Caco-2 (cell line): ENCODE results near the gene SNX21. TPM values are rescaled to one million over a fixed set of nuclear protein-coding genes. Genes with fewer than 3 reads are reported as not detected.

Source experiments
- BruUV-seq: library from RNA; stranded (reverse); fragments of 400-500 nt; replicated peaks from 2 replicates; lab custom pipeline; 2021; lab: Mats Ljungman, UMichigan
- CTCF ChIA-PET: fragments of 300-600 bp; sonication (Branson Sonifier 250); formaldehyde crosslinking; loops from one replicate; lab custom pipeline; 2022; ENCODE audit warnings: antibody characterized with exemption; lab: Charles Lee
- POLR2A ChIA-PET: fragments of 300-600 bp; sonication (Branson Sonifier 250); formaldehyde crosslinking; loops from one replicate; lab custom pipeline; 2022; ENCODE audit warnings: antibody characterized with exemption; lab: Charles Lee
- DNase-seq, 2 experiments: peaks; one replicate each; pipeline versions ENCODE4 v3.0.0 to v3.0.0-alpha.2; 2020 to 2022
- H3K27me3 ChIP-seq: replicated peaks from 2 replicates; pipeline ENCODE4 v1.6.0; 2011; ENCODE audit warnings: low read length; ENCODE audit not compliant: control insufficient read depth, insufficient read depth
- H3K36me3 ChIP-seq: 2 replicates; pipeline ENCODE4 v1.5.1; 2011; ENCODE audit warnings: low read length; ENCODE audit not compliant: control insufficient read depth, insufficient read depth
- H3K4me1 ChIP-seq: fragments of 250-450 bp; sonication (Bioruptor Pico); 2 replicates; pipeline ENCODE4 v1.5.1; 2020; ENCODE audit warnings: mild to moderate bottlenecking
- H3K4me3 ChIP-seq: 2 replicates; pipeline ENCODE4 v1.5.1; 2011; ENCODE audit warnings: low read depth, mild to moderate bottlenecking, control low read depth, low read length
- H3K9me3 ChIP-seq: fragments of 250-450 bp; sonication (Bioruptor Pico); 2 replicates; pipeline ENCODE4 v1.5.1; 2020; ENCODE audit warnings: mild to moderate bottlenecking, moderate library complexity
- H3K27ac Mint-ChIP-seq: one replicate; pipeline ENCODE4 v1.8.0; 2022; ENCODE audit warnings: mixed read lengths; ENCODE audit not compliant: unreplicated experiment
- H3K27me3 Mint-ChIP-seq: one replicate; pipeline ENCODE4 v1.8.0; 2022; ENCODE audit warnings: mixed read lengths; ENCODE audit not compliant: insufficient read depth, unreplicated experiment
- H3K36me3 Mint-ChIP-seq: one replicate; pipeline ENCODE4 v1.8.0; 2022; ENCODE audit warnings: mild to moderate bottlenecking, mixed read lengths; ENCODE audit not compliant: insufficient read depth, unreplicated experiment
- H3K4me1 Mint-ChIP-seq: one replicate; pipeline ENCODE4 v1.8.0; 2022; ENCODE audit warnings: low read depth, mixed read lengths; ENCODE audit not compliant: unreplicated experiment
- H3K4me3 Mint-ChIP-seq: one replicate; pipeline ENCODE4 v1.8.0; 2022; ENCODE audit warnings: mild to moderate bottlenecking, moderate library complexity, mixed read lengths; ENCODE audit not compliant: unreplicated experiment
- H3K9me3 Mint-ChIP-seq: one replicate; pipeline ENCODE4 v1.8.0; 2022; ENCODE audit warnings: mixed read lengths; ENCODE audit not compliant: unreplicated experiment
- intact Hi-C: fragments of 100-400 bp; cut with micrococcal nuclease; formaldehyde crosslinking; loops from one replicate; pipeline ENCODE4 v1.10.0; 2022; ENCODE audit not compliant: unreplicated experiment
- total RNA-seq: library from RNA; stranded (reverse); gene quantifications from 2 replicates; pipeline ENCODE4 v1.2.3, GENCODE V29; 2022
- TF ChIP-seq, protein P1 (sequence below), 2 experiments: fragments of 200-600 bp in 1 of 2; IDR thresholded peaks; 1 replicate in 1 of 2; 2 replicates in 1 of 2; pipeline versions ENCODE4 v1.5.1 to v1.8.0; 2011 to 2022; ENCODE audit warnings: antibody characterized with exemption in 1 of 2, control low read depth in 1 of 2, inconsistent platforms in 1 of 2, low read depth in 1 of 2, low read length in 1 of 2, mild to moderate bottlenecking in 1 of 2, moderate library complexity in 1 of 2; ENCODE audit not compliant: insufficient read depth in 1 of 2, severe bottlenecking in 1 of 2, unreplicated experiment in 1 of 2

The SNX21 gene
- total RNA-seq, 1 experiment from 2014 or later = 15.6 TPM

DNA sequence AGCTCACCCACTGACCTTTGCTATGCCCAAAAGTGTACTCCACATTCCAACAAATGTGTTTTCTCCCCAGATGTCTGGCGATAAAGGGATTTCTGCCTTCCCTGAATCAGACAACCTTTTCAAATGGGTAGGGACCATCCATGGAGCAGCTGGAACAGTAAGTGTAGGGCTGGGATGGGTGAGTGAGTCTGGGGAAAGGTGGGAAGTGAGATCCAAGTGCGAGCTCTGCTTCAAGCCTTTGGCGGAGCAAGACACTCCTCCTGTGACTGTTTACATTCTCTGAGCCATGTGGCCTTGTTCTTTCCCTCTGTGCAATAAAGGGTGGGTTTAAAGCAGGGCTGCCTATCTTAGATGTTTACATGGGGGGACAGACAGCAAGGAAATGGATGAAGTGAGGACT is 19.3 kb upstream of the SNX21 start:
- Histone ChIP-seq H3K9me3 (no peaks in the 10 kb centered on the region), H3K4me1 (peaks cover 42% of the 10 kb centered on the region), H3K4me3 (0 out of 2 replicates have a peak overlapping the region, but pooled peaks have one; percentile 6), H3K27me3 (no peaks in the 10 kb centered on the region), H3K36me3 (peaks cover 19% of the 10 kb centered on the region)
- TF ChIP-seq, protein P1, sequence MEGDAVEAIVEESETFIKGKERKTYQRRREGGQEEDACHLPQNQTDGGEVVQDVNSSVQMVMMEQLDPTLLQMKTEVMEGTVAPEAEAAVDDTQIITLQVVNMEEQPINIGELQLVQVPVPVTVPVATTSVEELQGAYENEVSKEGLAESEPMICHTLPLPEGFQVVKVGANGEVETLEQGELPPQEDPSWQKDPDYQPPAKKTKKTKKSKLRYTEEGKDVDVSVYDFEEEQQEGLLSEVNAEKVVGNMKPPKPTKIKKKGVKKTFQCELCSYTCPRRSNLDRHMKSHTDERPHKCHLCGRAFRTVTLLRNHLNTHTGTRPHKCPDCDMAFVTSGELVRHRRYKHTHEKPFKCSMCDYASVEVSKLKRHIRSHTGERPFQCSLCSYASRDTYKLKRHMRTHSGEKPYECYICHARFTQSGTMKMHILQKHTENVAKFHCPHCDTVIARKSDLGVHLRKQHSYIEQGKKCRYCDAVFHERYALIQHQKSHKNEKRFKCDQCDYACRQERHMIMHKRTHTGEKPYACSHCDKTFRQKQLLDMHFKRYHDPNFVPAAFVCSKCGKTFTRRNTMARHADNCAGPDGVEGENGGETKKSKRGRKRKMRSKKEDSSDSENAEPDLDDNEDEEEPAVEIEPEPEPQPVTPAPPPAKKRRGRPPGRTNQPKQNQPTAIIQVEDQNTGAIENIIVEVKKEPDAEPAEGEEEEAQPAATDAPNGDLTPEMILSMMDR (IDR thresholded peaks at IDR 0.05; ENCODE audit: insufficient read depth in 1 of 2, low read depth in 1 of 2, low read length in 1 of 2, severe bottlenecking in 1 of 2, unreplicated experiment in 1 of 2) = no peak
- CTCF ChIA-PET = no interaction called here
- no TSS peak for BruUV-seq
- H3K27me3 Mint-ChIP-seq = no peaks in the 10 kb centered on the region
- peaks cover 32% of the 10 kb centered on the region for H3K4me1 Mint-ChIP-seq
- H3K27ac Mint-ChIP-seq = no peak overlapping the region
- peak overlapping the region; percentile 95 for H3K4me3 Mint-ChIP-seq
- no peak for DNase-seq
- H3K9me3 Mint-ChIP-seq = no peaks in the 10 kb centered on the region
- peaks cover 75% of the 10 kb centered on the region for H3K36me3 Mint-ChIP-seq
- POLR2A ChIA-PET = interaction anchor here (1.4 kb wide), 1 partner anchor 22 kb away, joined by 4 read pairs; the partner anchor contains the start of genes DNTTIP1 and WFDC3
- intact Hi-C loops = loop anchor here (5.0 kb wide), 2 partner anchors 78 to 158 kb away; partner anchors contain the start of genes CTSA, NEURL2 and ZNF335

DNA sequence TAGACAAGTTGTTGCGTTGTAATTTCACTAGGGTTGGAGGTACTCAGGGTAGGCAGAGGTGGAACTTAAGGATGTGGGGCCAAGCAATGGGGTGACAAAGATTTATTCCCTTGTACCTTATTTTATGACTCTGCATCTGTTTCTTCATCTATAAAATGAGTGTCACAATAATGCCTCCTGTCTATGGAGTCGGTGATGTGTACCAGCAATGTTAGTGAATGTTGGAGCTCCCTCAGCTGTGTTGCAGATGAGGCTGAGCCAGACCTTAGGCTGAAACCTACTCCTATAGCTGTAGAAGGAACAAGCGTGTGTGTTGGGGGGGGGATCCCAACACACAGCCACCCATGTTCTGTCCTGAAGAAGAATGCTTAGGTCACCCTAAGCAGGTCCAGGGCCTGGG is 16.6 kb upstream of the SNX21 start:
- Mint-ChIP-seq H3K4me3 (no peak overlapping the region), H3K27me3 (no peaks in the 10 kb centered on the region), H3K27ac (no peak overlapping the region), H3K4me1 (peaks cover 32% of the 10 kb centered on the region), H3K36me3 (peaks cover 50% of the 10 kb centered on the region), H3K9me3 (no peaks in the 10 kb centered on the region)
- no TSS peak for BruUV-seq
- ChIA-PET CTCF (interaction anchor here (0.6 to 1.0 kb wide), 4 partner anchors 9 to 410 kb away, joined by 3 to 4 read pairs (median 3); no protein-coding TSS in a partner anchor), POLR2A (interaction anchor here (0.6 to 1.0 kb wide), 4 partner anchors 8 to 1291 kb away, joined by 3 read pairs; partner anchors contain the start of gene ELMO2)
- intact Hi-C loops = no loop called here
- Histone ChIP-seq H3K27me3 (no peaks in the 10 kb centered on the region), H3K9me3 (no peaks in the 10 kb centered on the region), H3K4me1 (peaks cover 42% of the 10 kb centered on the region), H3K4me3 (no peak overlapping the region), H3K36me3 (peaks cover 14% of the 10 kb centered on the region)
- no peak for DNase-seq
- TF ChIP-seq, protein P1 (IDR thresholded peaks at IDR 0.05; ENCODE audit: insufficient read depth in 1 of 2, low read depth in 1 of 2, low read length in 1 of 2, severe bottlenecking in 1 of 2, unreplicated experiment in 1 of 2) = no peak

DNA sequence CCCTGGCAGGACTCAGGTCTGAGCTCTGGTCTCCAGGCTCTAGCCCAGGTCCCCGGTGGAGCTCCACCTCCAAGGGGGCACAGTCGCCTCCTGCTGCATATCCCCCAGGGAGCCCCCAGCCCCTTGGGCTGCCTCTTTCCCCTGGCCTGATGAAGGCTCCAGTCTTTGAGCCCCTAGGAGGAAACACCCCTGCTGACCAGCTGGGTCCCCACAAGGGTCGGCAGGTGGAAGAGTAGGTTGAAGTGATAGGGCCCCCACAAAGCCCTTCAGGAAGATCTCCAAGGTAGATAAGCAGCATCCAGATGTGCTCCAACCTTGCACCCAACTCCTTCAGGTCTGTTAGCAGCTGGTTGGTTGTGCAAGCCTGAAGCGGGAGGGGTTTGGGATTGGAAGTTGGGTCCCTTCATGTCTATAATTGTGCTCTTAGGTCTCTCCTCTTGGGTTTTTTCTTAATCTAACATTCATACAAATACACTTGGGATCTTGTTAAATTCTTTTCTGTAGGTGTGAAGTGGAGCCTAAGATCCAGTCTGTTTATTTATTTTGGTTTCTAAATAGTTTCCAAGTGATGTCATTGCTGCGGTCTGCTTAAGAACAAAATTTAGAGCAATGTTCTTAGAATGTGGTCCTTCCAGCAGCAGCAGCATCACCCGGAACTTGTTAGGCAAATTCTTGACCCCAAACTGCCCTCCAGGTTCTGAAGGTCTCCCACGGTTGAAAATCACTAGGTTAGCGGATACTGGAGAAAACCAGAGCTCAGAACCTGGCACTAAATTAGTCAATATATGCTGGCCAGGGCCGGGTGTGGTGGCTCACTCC is 16.0 kb upstream of the SNX21 start:
- Histone ChIP-seq H3K36me3 (peaks cover 14% of the 10 kb centered on the region), H3K4me1 (peaks cover 42% of the 10 kb centered on the region), H3K9me3 (no peaks in the 10 kb centered on the region), H3K27me3 (no peaks in the 10 kb centered on the region), H3K4me3 (no peak overlapping the region)
- intact Hi-C loops = no loop called here
- Mint-ChIP-seq H3K9me3 (no peaks in the 10 kb centered on the region), H3K4me3 (no peak overlapping the region), H3K4me1 (peaks cover 32% of the 10 kb centered on the region), H3K27me3 (no peaks in the 10 kb centered on the region), H3K36me3 (peaks cover 44% of the 10 kb centered on the region), H3K27ac (peak overlapping the region; percentile 29)
- TF ChIP-seq, protein P1 (IDR thresholded peaks at IDR 0.05; ENCODE audit: insufficient read depth in 1 of 2, low read depth in 1 of 2, low read length in 1 of 2, severe bottlenecking in 1 of 2, unreplicated experiment in 1 of 2) = no peak
- ChIA-PET POLR2A (interaction anchor here (0.6 to 1.0 kb wide), 3 partner anchors 8 to 589 kb away, joined by 3 read pairs; partner anchors contain the start of genes DNTTIP1, ELMO2 and WFDC3), CTCF (interaction anchor here (0.6 to 1.0 kb wide), 3 partner anchors 73 to 411 kb away, joined by 3 to 4 read pairs (median 3); no protein-coding TSS in a partner anchor)
- DNase-seq = no peak
- no TSS peak for BruUV-seq
